ENCODE results near the gene S100PBP. TPM values are rescaled to one million over a fixed set of nuclear protein-coding genes. Genes with fewer than 3 reads are reported as not detected.

The S100PBP gene
- total RNA-seq, result 10 to 100 TPM; 27.9 to 34.3 TPM

- H3K27ac Mint-ChIP-seq, result peak within 1 kb of the TSS; percentile 99
- peak; percentile 100 for DNase-seq
- peaks cover 37% of the 10 kb centered on the region for H3K36me3 Mint-ChIP-seq (ENCODE audit: low read depth)
- CTCF ChIA-PET, result no interaction called here
- peak; percentile 96 for ATAC-seq
- H3K4me3 Mint-ChIP-seq, result peak within 1 kb of the TSS; percentile 97
- no peaks in the 10 kb centered on the region for H3K9me3 Mint-ChIP-seq (ENCODE audit: low read depth)
- intact Hi-C loops (cut with DNase I, micrococcal nuclease), result loop anchor here (1.0 to 10.0 kb wide), 20 partner anchors 16 to 1172 kb away; partner anchors contain the start of genes AZIN2 (in 1 of the 2), BSDC1 (in 1 of the 2), EIF3I (in 1 of the 2) and HDAC1 (in 1 of the 2)
- peaks cover 48% of the 10 kb centered on the region for H3K4me1 Mint-ChIP-seq
- POLR2A ChIA-PET, result interaction anchor here (0.6 to 1.0 kb wide), 3 partner anchors 14 to 297 kb away, joined by 3 to 7 read pairs (median 4); no protein-coding TSS in a partner anchor
- H3K27me3 Mint-ChIP-seq, result no peaks in the 10 kb centered on the region
Measured at GRCh38 chr1:32817159-32817814, at the start of gene S100PBP, which contains the start of gene YARS1. TSS of gene S100PBP (plus strand) at chr1:32817653. CDS start at chr1:32826100, 8,447 bp downstream. TSS of gene YARS1 (minus strand) at chr1:32817358. CDS start at chr1:32817244, 114 bp downstream.

GRCh38 chr1:32768110-32768850, 49.2 kb upstream of the S100PBP start:
- no peaks in the 10 kb centered on the region for H3K9me3 Mint-ChIP-seq (ENCODE audit: low read depth)
- no peaks in the 10 kb centered on the region for H3K27me3 Mint-ChIP-seq
- H3K4me3 Mint-ChIP-seq, result no peak overlapping the region
- peaks cover 5% of the 10 kb centered on the region for H3K36me3 Mint-ChIP-seq (ENCODE audit: low read depth)
- ChIA-PET POLR2A (no interaction called here), CTCF (interaction anchor here (1.2 to 9.0 kb wide), 2 partner anchors 17 to 56 kb away, joined by 3 to 156 read pairs; no protein-coding TSS in a partner anchor)
- peaks cover 3% of the 10 kb centered on the region for H3K4me1 Mint-ChIP-seq
- ATAC-seq (no peak), DNase-seq (no peak)
- intact Hi-C loops (cut with DNase I, micrococcal nuclease), result no loop called here
- H3K27ac Mint-ChIP-seq, result no peak overlapping the region

- Mint-ChIP-seq H3K9me3 (ENCODE audit: low read depth) (no peaks in the 10 kb centered on the region), H3K4me3 (no peak overlapping the region), H3K27ac (no peak overlapping the region), H3K4me1 (peaks cover 10% of the 10 kb centered on the region), H3K36me3 (ENCODE audit: low read depth) (peaks cover 11% of the 10 kb centered on the region), H3K27me3 (no peaks in the 10 kb centered on the region)
- intact Hi-C loops (cut with DNase I, micrococcal nuclease), result loop anchor here in 1 of 2 experiments (5.0 kb wide), 1 partner anchor 103 kb away; the partner anchor contains the start of gene FNDC5
- ChIA-PET CTCF (interaction anchor here (0.7 to 9.0 kb wide), 3 partner anchors 18 to 58 kb away, joined by 3 to 156 read pairs (median 3); no protein-coding TSS in a partner anchor), POLR2A (interaction anchor here (0.7 to 0.8 kb wide), 2 partner anchors 25 to 29 kb away, joined by 3 to 11 read pairs; no protein-coding TSS in a partner anchor)
- no peak for DNase-seq
- ATAC-seq, result no peak
Measured at GRCh38 chr1:32769524-32770220, 47.8 kb upstream of the S100PBP start.

- POLR2A ChIA-PET, result no interaction called here
- H3K27ac Mint-ChIP-seq, result no peak overlapping the region
Measured at GRCh38 chr1:32770221-32770731, 47.2 kb upstream of the S100PBP start.

GRCh38 chr1:32770741-32771548, 46.5 kb upstream of the S100PBP start:
- Mint-ChIP-seq H3K4me3 (no peak overlapping the region), H3K4me1 (peaks cover 13% of the 10 kb centered on the region), H3K27me3 (no peaks in the 10 kb centered on the region), H3K9me3 (ENCODE audit: low read depth) (no peaks in the 10 kb centered on the region), H3K36me3 (ENCODE audit: low read depth) (peaks cover 16% of the 10 kb centered on the region), H3K27ac (no peak overlapping the region)
- ATAC-seq (no peak), DNase-seq (no peak)
- POLR2A ChIA-PET, result no interaction called here
- CTCF ChIA-PET, result interaction anchor here (0.7 to 9.0 kb wide), 4 partner anchors 8 to 651 kb away, joined by 4 to 156 read pairs (median 14); no protein-coding TSS in a partner anchor
- intact Hi-C loops (cut with DNase I, micrococcal nuclease), result loop anchor here in 1 of 2 experiments (5.0 kb wide), 1 partner anchor 101 kb away; the partner anchor contains the start of gene FNDC5

More at GRCh38 chr1:32770221-32770731, 47.2 kb upstream of the S100PBP start:
- Mint-ChIP-seq H3K36me3 (ENCODE audit: low read depth) (peaks cover 11% of the 10 kb centered on the region), H3K27me3 (no peaks in the 10 kb centered on the region), H3K9me3 (ENCODE audit: low read depth) (no peaks in the 10 kb centered on the region), H3K4me3 (no peak overlapping the region), H3K4me1 (peaks cover 10% of the 10 kb centered on the region)
- ATAC-seq (no peak), DNase-seq (no peak)
- CTCF ChIA-PET, result interaction anchor here (1.3 to 9.0 kb wide), 2 partner anchors 58 to 64 kb away, joined by 4 to 156 read pairs; no protein-coding TSS in a partner anchor
- intact Hi-C loops (cut with DNase I, micrococcal nuclease), result loop anchor here in 1 of 2 experiments (5.0 kb wide), 1 partner anchor 102 kb away; the partner anchor contains the start of gene FNDC5

GRCh38 chr1:32771561-32772280, 45.7 kb upstream of the S100PBP start:
- ChIA-PET CTCF (interaction anchor here (0.5 to 9.0 kb wide), 9 partner anchors 9 to 650 kb away, joined by 3 to 156 read pairs (median 18); no protein-coding TSS in a partner anchor), POLR2A (interaction anchor here (1.5 kb wide), 1 partner anchor 60 kb away, joined by 9 read pairs; no protein-coding TSS in a partner anchor)
- Mint-ChIP-seq H3K27ac (no peak overlapping the region), H3K4me1 (peaks cover 16% of the 10 kb centered on the region), H3K27me3 (no peaks in the 10 kb centered on the region), H3K9me3 (ENCODE audit: low read depth) (no peaks in the 10 kb centered on the region), H3K4me3 (no peak overlapping the region), H3K36me3 (ENCODE audit: low read depth) (peaks cover 16% of the 10 kb centered on the region)
- ATAC-seq (no peak), DNase-seq (no peak)
- intact Hi-C loops (cut with DNase I, micrococcal nuclease), result loop anchor here in 1 of 2 experiments (2.0 to 5.0 kb wide), 2 partner anchors 101 to 323 kb away; partner anchors contain the start of gene FNDC5

GRCh38 chr1:32772281-32773017, 45.0 kb upstream of the S100PBP start:
- H3K4me1 Mint-ChIP-seq, result peaks cover 16% of the 10 kb centered on the region
- ATAC-seq, result no peak
- no peaks in the 10 kb centered on the region for H3K27me3 Mint-ChIP-seq
- no peak overlapping the region for H3K27ac Mint-ChIP-seq
- intact Hi-C loops (cut with DNase I, micrococcal nuclease), result loop anchor here (1.0 to 5.0 kb wide), 4 partner anchors 60 to 324 kb away; partner anchors contain the start of gene FNDC5 (in 1 of the 2)
- POLR2A ChIA-PET, result interaction anchor here (1.5 kb wide), 1 partner anchor 60 kb away, joined by 9 read pairs; no protein-coding TSS in a partner anchor
- CTCF ChIA-PET, result interaction anchor here (0.6 to 9.0 kb wide), 21 partner anchors 10 to 603 kb away, joined by 3 to 156 read pairs (median 4); no protein-coding TSS in a partner anchor
- DNase-seq, result no peak
- H3K9me3 Mint-ChIP-seq (ENCODE audit: low read depth), result no peaks in the 10 kb centered on the region
- H3K36me3 Mint-ChIP-seq (ENCODE audit: low read depth), result peaks cover 16% of the 10 kb centered on the region
- H3K4me3 Mint-ChIP-seq, result no peak overlapping the region

- peaks cover 16% of the 10 kb centered on the region for H3K4me1 Mint-ChIP-seq
- no peaks in the 10 kb centered on the region for H3K27me3 Mint-ChIP-seq
- intact Hi-C loops (cut with DNase I, micrococcal nuclease), result loop anchor here (1.0 to 5.0 kb wide), 4 partner anchors 61 to 324 kb away; partner anchors contain the start of gene FNDC5 (in 1 of the 2)
- H3K4me3 Mint-ChIP-seq, result no peak overlapping the region
- H3K36me3 Mint-ChIP-seq (ENCODE audit: low read depth), result peaks cover 23% of the 10 kb centered on the region
- CTCF ChIA-PET, result interaction anchor here (0.6 to 9.0 kb wide), 25 partner anchors 9 to 602 kb away, joined by 3 to 156 read pairs (median 4); no protein-coding TSS in a partner anchor
- H3K9me3 Mint-ChIP-seq (ENCODE audit: low read depth), result no peaks in the 10 kb centered on the region
- POLR2A ChIA-PET, result interaction anchor here (0.6 to 1.5 kb wide), 2 partner anchors 61 to 196 kb away, joined by 9 to 13 read pairs; no protein-coding TSS in a partner anchor
- peak; percentile 88 for DNase-seq
- peak; percentile 84 for ATAC-seq
- H3K27ac Mint-ChIP-seq, result no peak overlapping the region
Measured at GRCh38 chr1:32773018-32773763, 44.3 kb upstream of the S100PBP start.
